Measurements from ENCODE around the gene IGFALS.

The IGFALS gene

DNA sequence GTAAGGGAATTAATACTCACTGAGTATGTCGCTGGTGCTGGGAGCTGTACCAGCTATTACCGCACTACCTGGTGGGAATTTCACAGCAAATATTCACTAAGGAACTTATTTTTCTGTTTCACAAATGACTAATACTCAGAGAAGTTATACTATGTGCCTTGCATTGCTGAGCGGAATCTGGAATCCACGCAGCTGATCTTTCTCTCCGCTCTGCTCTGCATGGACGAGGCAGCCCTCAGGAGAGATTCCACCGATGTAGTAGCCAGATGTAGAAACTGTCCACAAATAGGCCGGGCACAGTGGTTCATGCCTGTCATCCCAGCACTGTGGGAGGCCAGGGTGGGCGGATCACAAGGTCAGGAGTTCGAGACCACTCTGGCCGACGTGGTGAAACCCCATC, 39.3 kb downstream of the IGFALS start:
- H3K4me3 ChIP-seq (ENCODE audit: low read depth, low read length), result no peak overlapping the region
- TF ChIP-seq CTCF (IDR thresholded peaks at IDR 0.05; ENCODE audit: low read depth, low read length), result no peak

DNA sequence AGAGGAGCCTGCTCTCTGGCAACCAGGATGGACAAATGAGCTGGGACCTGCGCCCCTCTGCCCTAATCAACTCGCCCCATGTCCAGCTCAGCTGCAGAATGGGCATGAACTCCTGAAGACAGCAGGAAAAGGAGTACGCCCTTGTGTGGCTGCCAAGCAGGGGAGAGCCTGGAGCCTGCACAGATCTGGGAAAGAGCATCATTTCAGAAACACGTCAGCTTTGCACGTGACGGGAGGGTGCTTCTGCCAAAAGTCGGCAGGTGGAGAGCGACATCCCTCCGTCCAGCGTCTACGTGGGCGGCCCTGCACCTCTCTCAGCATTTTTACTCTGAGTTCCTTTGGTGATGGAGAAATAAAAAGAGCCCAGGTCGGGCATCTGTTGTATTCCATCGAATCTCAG, 40.7 kb downstream of the IGFALS start:
- TF ChIP-seq CTCF (IDR thresholded peaks at IDR 0.05; ENCODE audit: low read depth, low read length), result no peak
- H3K4me3 ChIP-seq (ENCODE audit: low read depth, low read length), result no peak overlapping the region

DNA sequence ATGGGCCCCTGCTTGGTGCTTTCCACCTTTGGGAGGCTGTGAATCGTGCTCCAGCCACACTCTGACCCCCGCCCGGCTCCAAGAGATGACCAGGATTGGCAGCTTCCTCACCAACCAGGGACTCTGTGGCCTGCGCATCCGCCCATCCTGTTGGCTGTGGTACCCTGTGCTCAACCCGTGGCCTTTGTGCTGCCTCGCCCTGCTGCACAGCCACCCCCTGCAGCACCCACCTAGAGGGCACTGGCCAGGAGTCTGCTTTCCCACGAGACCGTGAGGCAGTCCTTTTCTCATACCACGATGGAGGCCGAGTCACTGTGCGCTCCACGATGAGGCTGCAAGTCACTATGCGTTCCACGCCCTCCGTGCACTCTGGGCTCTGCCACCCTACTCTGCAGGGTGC, 41.6 kb downstream of the IGFALS start:
- no peak for TF ChIP-seq CTCF (IDR thresholded peaks at IDR 0.05; ENCODE audit: low read depth, low read length)

GRCh38 chr16:1749152-1750117, 44.1 kb downstream of the IGFALS start:
- no peak for TF ChIP-seq CTCF (IDR thresholded peaks at IDR 0.05; ENCODE audit: low read depth, low read length)

More for the DNA sequence above, 41.6 kb downstream of the IGFALS start:
- H3K4me3 ChIP-seq (ENCODE audit: low read depth, low read length), result no peak overlapping the region

GRCh38 chr16:1747934-1748333, 45.6 kb downstream of the IGFALS start:
- H3K4me3 ChIP-seq (ENCODE audit: low read depth, low read length), result no peak overlapping the region
- no peak for TF ChIP-seq CTCF (IDR thresholded peaks at IDR 0.05; ENCODE audit: low read depth, low read length)

More at GRCh38 chr16:1749152-1750117, 44.1 kb downstream of the IGFALS start:
- H3K4me3 ChIP-seq (ENCODE audit: low read depth, low read length), result no peak overlapping the region

DNA sequence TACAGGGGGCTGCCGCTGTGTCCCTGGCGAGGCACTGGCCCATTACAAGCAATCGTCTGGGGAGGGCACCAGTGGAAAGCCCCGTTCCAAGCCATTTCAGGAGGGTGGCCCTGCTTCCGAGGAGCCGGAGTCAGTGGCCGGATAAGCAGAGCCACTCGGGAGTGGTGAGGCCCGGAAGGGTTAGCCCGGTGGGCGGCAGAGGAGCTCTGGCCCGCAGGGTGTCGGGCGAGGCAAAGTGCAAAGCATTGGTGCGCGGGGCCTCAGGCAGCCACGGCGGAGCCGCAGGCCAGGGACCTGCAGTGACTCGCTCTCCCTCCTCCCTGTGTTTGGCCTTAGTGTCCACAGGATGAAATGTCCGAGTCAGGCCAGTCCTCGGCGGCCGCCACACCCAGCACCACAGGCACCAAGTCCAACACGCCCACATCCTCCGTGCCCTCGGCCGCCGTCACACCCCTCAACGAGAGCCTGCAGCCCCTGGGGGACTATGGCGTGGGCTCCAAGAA, 46.8 kb downstream of the IGFALS start:
- no peak overlapping the region for H3K4me3 ChIP-seq (ENCODE audit: low read depth, low read length)
- TF ChIP-seq CTCF (IDR thresholded peaks at IDR 0.05; ENCODE audit: low read depth, low read length), result no peak
